A549 (cell line): ENCODE measurements around the gene AIRE. TPM values are rescaled to one million over a fixed set of nuclear protein-coding genes. Genes with fewer than 3 reads are reported as not detected.

ENCODE experiments used
- ATAC-seq, 2 experiments: fragments of 200-7000 bp in 1 of 2; fragments of >200 bp in 1 of 2; cut with Nextera tagmentation in 1 of 2; cut with Tn5 transposase in 1 of 2; 3 replicates each; pipeline versions ENCODE4 v1.8.0 to v1.9.1; 2018 to 2020; ENCODE audit warnings: mild to moderate bottlenecking in 1 of 2, moderate library complexity in 1 of 2
- CTCF ChIA-PET: fragments of 300-600 bp; sonication (Branson Sonifier 250); formaldehyde crosslinking; extraction: SDS; loops from one replicate; lab custom pipeline; 2021; ENCODE audit warnings: antibody characterized with exemption, inconsistent platforms; lab: Yijun Ruan, JAX
- POLR2A ChIA-PET: fragments of 350-600 bp; formaldehyde crosslinking; extraction: SDS; loops from one replicate; lab custom pipeline; 2021; ENCODE audit warnings: antibody characterized with exemption, inconsistent platforms; lab: Yijun Ruan, JAX
- DNase-seq, 2 experiments: peaks; one replicate each; pipeline versions ENCODE4 v3.0.0 to v3.0.0-alpha.2; 2011 to 2016; ENCODE audit warnings: low read depth in 1 of 2, low spot score in 1 of 2
- FAIRE-seq: peaks from 2 replicates; lab custom pipeline; 2011; peaks lifted over from hg19 to GRCh38; lab: Jason Lieb, UNC
- H3K27ac ChIP-seq, 2 experiments: fragments of >200 bp; sonication (Bioruptor Twin); formaldehyde crosslinking; 3 replicates each; pipeline ENCODE4 v1.5.1; 2016 to 2017
- H3K4me1 ChIP-seq: fragments of >200 bp; sonication (Bioruptor Twin); formaldehyde crosslinking; 3 replicates; pipeline ENCODE4 v1.6.1; 2016
- H3K4me2 ChIP-seq: fragments of >200 bp; sonication (Bioruptor Twin); formaldehyde crosslinking; 3 replicates; pipeline ENCODE4 v1.6.1; 2016
- H3K4me3 ChIP-seq: fragments of >200 bp; sonication (Bioruptor Twin); formaldehyde crosslinking; 3 replicates; pipeline ENCODE4 v1.5.1; 2016
- H3K9me3 ChIP-seq: fragments of >200 bp; sonication (Bioruptor Twin); formaldehyde crosslinking; 3 replicates; pipeline ENCODE4 v1.6.1; 2016
- CBX2 ChIP-seq: fragments of 200-600 bp; sonication (generic); IDR thresholded peaks from 2 replicates; pipeline ENCODE4 v1.6.1; 2016; ENCODE audit warnings: low read depth, mild to moderate bottlenecking, borderline replicate concordance
- CHD2 ChIP-seq: fragments of 150-350 bp; IDR thresholded peaks from 2 replicates; pipeline ENCODE4 v1.6.1; 2014; ENCODE audit warnings: low read length; ENCODE audit not compliant: partially characterized antibody
- CHD4 ChIP-seq: fragments of 200-600 bp; sonication (generic); IDR thresholded peaks from 2 replicates; pipeline ENCODE4 v1.6.1; 2016; ENCODE audit warnings: antibody characterized with exemption, mild to moderate bottlenecking, borderline replicate concordance
- EHF ChIP-seq: fragments of 250-450 bp; sonication (Bioruptor Pico); IDR thresholded peaks from 2 replicates; pipeline ENCODE4 v1.5.0; 2020; ENCODE audit warnings: mild to moderate bottlenecking
- EP300 ChIP-seq, 2 experiments: fragments of >200 bp; sonication (Bioruptor Twin); formaldehyde crosslinking; IDR thresholded peaks; 2 replicates in 1 of 2; 3 replicates in 1 of 2; pipeline ENCODE4 v1.6.1; 2016 to 2017
- ESRRA ChIP-seq: fragments of 150-350 bp; IDR thresholded peaks from 2 replicates; pipeline ENCODE4 v1.6.1; 2014; ENCODE audit warnings: mild to moderate bottlenecking, low read length, borderline replicate concordance
- HDAC2 ChIP-seq: fragments of 200-600 bp; sonication (generic); IDR thresholded peaks from 2 replicates; pipeline ENCODE4 v1.6.1; 2016
- HEYL ChIP-seq: fragments of 250-450 bp; sonication (Bioruptor Pico); IDR thresholded peaks from 2 replicates; pipeline ENCODE4 v1.8.0; 2021; ENCODE audit warnings: mild to moderate bottlenecking, moderate library complexity
- KDM5A ChIP-seq: fragments of 200-600 bp; sonication (generic); IDR thresholded peaks from 2 replicates; pipeline ENCODE4 v1.6.1; 2016; ENCODE audit warnings: antibody characterized with exemption, mild to moderate bottlenecking
- NFE2L2 ChIP-seq: fragments of 150-350 bp; conservative IDR thresholded peaks from 2 replicates; pipeline ENCODE4 v1.6.1; 2014; ENCODE audit warnings: low read length
- NPAS2 ChIP-seq: fragments of 250-450 bp; sonication (Bioruptor Pico); IDR thresholded peaks from 2 replicates; pipeline ENCODE4 v1.8.0; 2022; ENCODE audit warnings: mild to moderate bottlenecking, moderate library complexity, borderline replicate concordance
- NR3C1 ChIP-seq: fragments of >200 bp; sonication (Bioruptor Twin); formaldehyde crosslinking; IDR thresholded peaks from 3 replicates; pipeline ENCODE4 v1.6.1; 2017
- PHF8 ChIP-seq: fragments of 200-600 bp; sonication (generic); IDR thresholded peaks from 2 replicates; pipeline ENCODE4 v1.6.1; 2016; ENCODE audit warnings: low read depth, mild to moderate bottlenecking, antibody characterized with exemption, moderate library complexity, borderline replicate concordance
- POLR2A ChIP-seq: IDR thresholded peaks from 2 replicates; pipeline ENCODE4 v1.6.1; 2012; ENCODE audit warnings: mild to moderate bottlenecking, low read length
- POLR2AphosphoS2 ChIP-seq: conservative IDR thresholded peaks from 2 replicates; pipeline ENCODE4 v1.6.1; 2012; ENCODE audit warnings: low read length, improper control_type of control experiment, inconsistent platforms
- RAD21 ChIP-seq, 2 experiments: fragments of >200 bp in 1 of 2; sonication (Bioruptor Twin) in 1 of 2; formaldehyde crosslinking in 1 of 2; IDR thresholded peaks in 1 of 2; conservative IDR thresholded peaks in 1 of 2; 2 replicates in 1 of 2; 3 replicates in 1 of 2; pipeline ENCODE4 v1.6.1; 2012 to 2018; ENCODE audit warnings: inconsistent platforms in 1 of 2
- RARB ChIP-seq: fragments of 250-450 bp; sonication (Bioruptor Pico); IDR thresholded peaks from 2 replicates; pipeline ENCODE4 v1.8.0; 2021; ENCODE audit warnings: mild to moderate bottlenecking, moderate library complexity
- RFX5 ChIP-seq: fragments of 450-650 bp; IDR thresholded peaks from 2 replicates; pipeline ENCODE4 v1.7.1; 2014; ENCODE audit warnings: antibody characterized with exemption, mild to moderate bottlenecking, moderate library complexity
- SMC3 ChIP-seq: fragments of >200 bp; sonication (Bioruptor Twin); formaldehyde crosslinking; IDR thresholded peaks from 3 replicates; pipeline ENCODE4 v1.6.1; 2018; ENCODE audit warnings: inconsistent platforms
- ZNF302 ChIP-seq: fragments of 250-450 bp; sonication (Bioruptor Pico); IDR thresholded peaks from 2 replicates; pipeline ENCODE4 v1.9.0; 2021; ENCODE audit warnings: inconsistent platforms, mild to moderate bottlenecking, moderate library complexity
- ZSCAN20 ChIP-seq: fragments of 250-450 bp; sonication (Bioruptor Pico); IDR thresholded peaks from 2 replicates; pipeline ENCODE4 v1.8.0; 2022; ENCODE audit warnings: mild to moderate bottlenecking, moderate library complexity
- WGBS: methylation state at CpG from one replicate; pipeline ENCODE4 v1.1.6; 2017; ENCODE audit errors: missing lambda C conversion rate; 5-methylcytosine and 5-hydroxymethylcytosine counted together
- polyA plus RNA-seq, 4 experiments: library from polyadenylated mRNA; depleted of rRNA in 3 of 4; stranded (reverse); fragments of >200 nt; fragmentation: RNase III in 1 of 4; extraction: RNeasy Plus Mini Kit Qiagen cat#74134 plus additional on column Dnase treatment in 1 of 4; gene quantifications; 2 replicates in 3 of 4; 3 replicates in 1 of 4; pipeline ENCODE4 v1.2.3, GENCODE V29; 2011 to 2017
- TF ChIP-seq, protein P1 (sequence below): fragments of 250-450 bp; sonication (Bioruptor Pico); IDR thresholded peaks from 2 replicates; pipeline ENCODE4 v1.5.0; 2020; ENCODE audit warnings: low read depth, mild to moderate bottlenecking, moderate library complexity
- TF ChIP-seq, protein P2 (sequence below): fragments of 150-350 bp; IDR thresholded peaks from 2 replicates; pipeline ENCODE4 v1.6.1; 2014; ENCODE audit warnings: low read depth, mild to moderate bottlenecking, low read length
- TF ChIP-seq, protein P3 (sequence below): fragments of >200 bp; sonication (Bioruptor Twin); formaldehyde crosslinking; IDR thresholded peaks from 3 replicates; pipeline ENCODE4 v1.6.1; 2016
- TF ChIP-seq, protein P4 (sequence below): IDR thresholded peaks from 2 replicates; pipeline ENCODE4 v1.6.1; 2012; ENCODE audit warnings: low read depth, borderline replicate concordance
- TF ChIP-seq, protein P5 (sequence below): IDR thresholded peaks from 2 replicates; pipeline ENCODE4 v1.6.1; 2012
- TF ChIP-seq, protein P6 (sequence below): fragments of >200 bp; sonication (Bioruptor Twin); formaldehyde crosslinking; IDR thresholded peaks from 3 replicates; pipeline ENCODE4 v1.5.1; 2016

AIRE gene
- polyA plus RNA-seq, 2 of the 4 experiments (the other 2 are of a cell fraction) = not detected

DNA sequence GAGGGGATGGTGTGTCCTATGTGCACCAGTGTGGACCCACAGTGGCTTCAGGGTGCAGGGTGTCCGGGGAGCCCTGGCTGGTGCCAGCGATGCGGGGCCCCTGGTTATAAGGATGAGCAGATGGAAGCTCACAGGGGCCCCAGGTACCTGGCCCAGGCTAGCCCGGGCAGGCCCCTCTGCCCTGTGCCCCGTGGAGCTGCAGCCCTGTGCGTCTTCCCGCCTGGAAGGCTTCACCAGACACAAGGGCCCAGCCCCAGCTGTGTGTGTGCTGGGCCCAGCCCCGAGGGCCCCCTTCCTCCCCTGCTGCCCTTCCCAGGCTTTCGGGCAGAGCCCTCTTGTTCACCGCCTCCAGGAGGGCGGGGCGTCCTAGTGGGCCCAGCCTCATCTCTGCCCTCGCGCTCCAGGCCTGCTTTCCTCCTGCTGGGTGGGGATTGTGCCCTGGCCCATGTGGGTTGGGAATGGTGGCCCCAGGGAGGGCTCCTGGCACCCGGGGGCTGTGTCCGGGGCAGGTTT is 30.1 kb downstream of the AIRE start:
- CTCF ChIA-PET = interaction anchor here (0.6 to 3.1 kb wide), 3 partner anchors 11 to 811 kb away, joined by 3 to 15 read pairs (median 6); no protein-coding TSS in a partner anchor

DNA sequence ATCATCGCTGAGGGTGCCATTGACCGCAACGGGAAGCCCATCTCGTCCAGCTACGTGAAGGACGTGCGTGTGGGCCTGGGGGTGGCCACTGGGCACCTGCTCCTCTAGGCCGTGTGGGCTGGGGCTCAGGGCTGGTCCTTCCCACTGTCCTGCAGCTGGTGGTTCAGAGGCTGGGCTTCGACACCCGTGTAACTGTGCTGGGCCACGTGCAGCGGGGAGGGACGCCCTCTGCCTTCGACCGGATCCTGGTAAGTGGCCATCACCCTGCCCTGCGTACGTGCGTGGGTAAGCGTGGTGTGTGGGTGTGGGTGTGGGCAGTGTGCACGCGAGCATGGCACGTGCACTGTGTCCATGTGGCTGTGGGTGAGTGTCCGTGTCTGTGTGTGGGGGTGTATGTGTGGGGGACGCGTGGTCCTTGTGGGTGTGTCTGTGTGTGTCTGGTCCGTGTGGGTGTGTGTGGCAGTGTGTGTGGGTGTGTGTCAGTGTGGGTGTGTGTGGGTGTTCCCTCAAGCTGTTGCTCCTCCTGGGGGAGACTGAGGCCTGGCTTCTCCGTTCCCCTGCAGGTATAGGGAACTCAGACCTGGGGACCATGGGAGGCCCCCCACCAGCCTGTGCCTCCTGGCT is 30.7 kb downstream of the AIRE start:
- ChIA-PET POLR2A (no interaction called here), CTCF (interaction anchor here (0.6 to 3.1 kb wide), 2 partner anchors 11 to 811 kb away, joined by 3 to 15 read pairs; no protein-coding TSS in a partner anchor)
- Histone ChIP-seq H3K4me2 (no peak overlapping the region), H3K4me1 (no peaks in the 10 kb centered on the region), H3K9me3 (no peaks in the 10 kb centered on the region)
- FAIRE-seq (no peak), ATAC-seq (no peak), DNase-seq (no peak)
- 86% methylated on average over 8 of the region's 27 CpGs for WGBS
- no peak for TF ChIP-seq RFX5
- no peak for TF ChIP-seq EHF (CRISPR knock-in tag)
- TF ChIP-seq NFE2L2 = no peak
- TF ChIP-seq, protein P1, sequence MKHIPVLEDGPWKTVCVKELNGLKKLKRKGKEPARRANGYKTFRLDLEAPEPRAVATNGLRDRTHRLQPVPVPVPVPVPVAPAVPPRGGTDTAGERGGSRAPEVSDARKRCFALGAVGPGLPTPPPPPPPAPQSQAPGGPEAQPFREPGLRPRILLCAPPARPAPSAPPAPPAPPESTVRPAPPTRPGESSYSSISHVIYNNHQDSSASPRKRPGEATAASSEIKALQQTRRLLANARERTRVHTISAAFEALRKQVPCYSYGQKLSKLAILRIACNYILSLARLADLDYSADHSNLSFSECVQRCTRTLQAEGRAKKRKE (CRISPR knock-in tag) = no peak
- TF ChIP-seq CHD4 = no peak
- no peak for TF ChIP-seq SMC3
- TF ChIP-seq POLR2A = no peak
- no peak for TF ChIP-seq RAD21 (conservative IDR thresholded peaks at IDR 0.05 in 1 of 2, IDR thresholded peaks at IDR 0.05 in 1 of 2)
- no peak for TF ChIP-seq POLR2AphosphoS2
- no peak for TF ChIP-seq ESRRA
- no peak for TF ChIP-seq KDM5A
- no peak for TF ChIP-seq CBX2
- TF ChIP-seq, all 56 proteins: peak for 0
- Histone ChIP-seq H3K27ac (no peak overlapping the region), H3K4me3 (no peak overlapping the region)

More for the DNA sequence above, 30.1 kb downstream of the AIRE start:
- peak overlapping the region in 1 of 2 experiments; percentile 42; a peak in 1 of 6 replicates for H3K27ac ChIP-seq
- no peak; a peak in 1 of 6 replicates for ATAC-seq
- no peak for FAIRE-seq
- WGBS = 89% methylated on average over 5 of the region's 16 CpGs
- no peak overlapping the region for H3K4me2 ChIP-seq
- H3K4me1 ChIP-seq = no peaks in the 10 kb centered on the region
- TF ChIP-seq ZSCAN20 (CRISPR knock-in tag) (no peak), CHD2 (no peak), NR3C1 (no peak), ZNF302 (CRISPR knock-in tag) (no peak), RARB (CRISPR knock-in tag) (no peak), PHF8 (no peak), CBX2 (no peak), POLR2AphosphoS2 (no peak), HDAC2 (no peak), CHD4 (no peak), NPAS2 (CRISPR knock-in tag) (no peak), KDM5A (no peak), EP300 (IDR thresholded peaks at IDR 0.05) (no peak), HEYL (no peak)
- TF ChIP-seq, protein P2, sequence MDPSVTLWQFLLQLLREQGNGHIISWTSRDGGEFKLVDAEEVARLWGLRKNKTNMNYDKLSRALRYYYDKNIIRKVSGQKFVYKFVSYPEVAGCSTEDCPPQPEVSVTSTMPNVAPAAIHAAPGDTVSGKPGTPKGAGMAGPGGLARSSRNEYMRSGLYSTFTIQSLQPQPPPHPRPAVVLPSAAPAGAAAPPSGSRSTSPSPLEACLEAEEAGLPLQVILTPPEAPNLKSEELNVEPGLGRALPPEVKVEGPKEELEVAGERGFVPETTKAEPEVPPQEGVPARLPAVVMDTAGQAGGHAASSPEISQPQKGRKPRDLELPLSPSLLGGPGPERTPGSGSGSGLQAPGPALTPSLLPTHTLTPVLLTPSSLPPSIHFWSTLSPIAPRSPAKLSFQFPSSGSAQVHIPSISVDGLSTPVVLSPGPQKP = no peak
- TF ChIP-seq, protein P1 (CRISPR knock-in tag) = no peak
- TF ChIP-seq, protein P3, sequence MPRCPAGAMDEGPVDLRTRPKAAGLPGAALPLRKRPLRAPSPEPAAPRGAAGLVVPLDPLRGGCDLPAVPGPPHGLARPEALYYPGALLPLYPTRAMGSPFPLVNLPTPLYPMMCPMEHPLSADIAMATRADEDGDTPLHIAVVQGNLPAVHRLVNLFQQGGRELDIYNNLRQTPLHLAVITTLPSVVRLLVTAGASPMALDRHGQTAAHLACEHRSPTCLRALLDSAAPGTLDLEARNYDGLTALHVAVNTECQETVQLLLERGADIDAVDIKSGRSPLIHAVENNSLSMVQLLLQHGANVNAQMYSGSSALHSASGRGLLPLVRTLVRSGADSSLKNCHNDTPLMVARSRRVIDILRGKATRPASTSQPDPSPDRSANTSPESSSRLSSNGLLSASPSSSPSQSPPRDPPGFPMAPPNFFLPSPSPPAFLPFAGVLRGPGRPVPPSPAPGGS = no peak
- TF ChIP-seq, protein P4, sequence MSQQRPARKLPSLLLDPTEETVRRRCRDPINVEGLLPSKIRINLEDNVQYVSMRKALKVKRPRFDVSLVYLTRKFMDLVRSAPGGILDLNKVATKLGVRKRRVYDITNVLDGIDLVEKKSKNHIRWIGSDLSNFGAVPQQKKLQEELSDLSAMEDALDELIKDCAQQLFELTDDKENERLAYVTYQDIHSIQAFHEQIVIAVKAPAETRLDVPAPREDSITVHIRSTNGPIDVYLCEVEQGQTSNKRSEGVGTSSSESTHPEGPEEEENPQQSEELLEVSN = no peak
- TF ChIP-seq, protein P5, sequence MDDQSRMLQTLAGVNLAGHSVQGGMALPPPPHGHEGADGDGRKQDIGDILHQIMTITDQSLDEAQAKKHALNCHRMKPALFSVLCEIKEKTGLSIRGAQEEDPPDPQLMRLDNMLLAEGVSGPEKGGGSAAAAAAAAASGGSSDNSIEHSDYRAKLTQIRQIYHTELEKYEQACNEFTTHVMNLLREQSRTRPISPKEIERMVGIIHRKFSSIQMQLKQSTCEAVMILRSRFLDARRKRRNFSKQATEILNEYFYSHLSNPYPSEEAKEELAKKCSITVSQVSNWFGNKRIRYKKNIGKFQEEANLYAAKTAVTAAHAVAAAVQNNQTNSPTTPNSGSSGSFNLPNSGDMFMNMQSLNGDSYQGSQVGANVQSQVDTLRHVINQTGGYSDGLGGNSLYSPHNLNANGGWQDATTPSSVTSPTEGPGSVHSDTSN = no peak
- TF ChIP-seq, protein P6, sequence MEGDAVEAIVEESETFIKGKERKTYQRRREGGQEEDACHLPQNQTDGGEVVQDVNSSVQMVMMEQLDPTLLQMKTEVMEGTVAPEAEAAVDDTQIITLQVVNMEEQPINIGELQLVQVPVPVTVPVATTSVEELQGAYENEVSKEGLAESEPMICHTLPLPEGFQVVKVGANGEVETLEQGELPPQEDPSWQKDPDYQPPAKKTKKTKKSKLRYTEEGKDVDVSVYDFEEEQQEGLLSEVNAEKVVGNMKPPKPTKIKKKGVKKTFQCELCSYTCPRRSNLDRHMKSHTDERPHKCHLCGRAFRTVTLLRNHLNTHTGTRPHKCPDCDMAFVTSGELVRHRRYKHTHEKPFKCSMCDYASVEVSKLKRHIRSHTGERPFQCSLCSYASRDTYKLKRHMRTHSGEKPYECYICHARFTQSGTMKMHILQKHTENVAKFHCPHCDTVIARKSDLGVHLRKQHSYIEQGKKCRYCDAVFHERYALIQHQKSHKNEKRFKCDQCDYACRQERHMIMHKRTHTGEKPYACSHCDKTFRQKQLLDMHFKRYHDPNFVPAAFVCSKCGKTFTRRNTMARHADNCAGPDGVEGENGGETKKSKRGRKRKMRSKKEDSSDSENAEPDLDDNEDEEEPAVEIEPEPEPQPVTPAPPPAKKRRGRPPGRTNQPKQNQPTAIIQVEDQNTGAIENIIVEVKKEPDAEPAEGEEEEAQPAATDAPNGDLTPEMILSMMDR = no peak
- H3K9me3 ChIP-seq = no peaks in the 10 kb centered on the region
- POLR2A ChIA-PET = no interaction called here
- no peak overlapping the region for H3K4me3 ChIP-seq
- DNase-seq = no peak
